NCI-H2029 treated with DMSO at 0.1 percent for 48 hours (cell line): ENCODE measurements around the gene IL2RA.
"Not testable (repeated sequence)": the region's sequence is repeated elsewhere in the genome, so short reads cannot be mapped to it uniquely, and the experiment has no call there.

ENCODE experiments used
- DNase-seq: peaks from one replicate; lab custom pipeline; 2025; lab: John Stamatoyannopoulos, UW

The IL2RA gene

GRCh38 chr10:5983774-5984173 is 78.4 kb downstream of the IL2RA start:
- no peak for DNase-seq

- DNase-seq = no peak
Observed at GRCh38 chr10:5981529-5981928, 80.6 kb downstream of the IL2RA start.

GRCh38 chr10:5978230-5978489 is 84.0 kb downstream of the IL2RA start:
- no peak for DNase-seq

DNA sequence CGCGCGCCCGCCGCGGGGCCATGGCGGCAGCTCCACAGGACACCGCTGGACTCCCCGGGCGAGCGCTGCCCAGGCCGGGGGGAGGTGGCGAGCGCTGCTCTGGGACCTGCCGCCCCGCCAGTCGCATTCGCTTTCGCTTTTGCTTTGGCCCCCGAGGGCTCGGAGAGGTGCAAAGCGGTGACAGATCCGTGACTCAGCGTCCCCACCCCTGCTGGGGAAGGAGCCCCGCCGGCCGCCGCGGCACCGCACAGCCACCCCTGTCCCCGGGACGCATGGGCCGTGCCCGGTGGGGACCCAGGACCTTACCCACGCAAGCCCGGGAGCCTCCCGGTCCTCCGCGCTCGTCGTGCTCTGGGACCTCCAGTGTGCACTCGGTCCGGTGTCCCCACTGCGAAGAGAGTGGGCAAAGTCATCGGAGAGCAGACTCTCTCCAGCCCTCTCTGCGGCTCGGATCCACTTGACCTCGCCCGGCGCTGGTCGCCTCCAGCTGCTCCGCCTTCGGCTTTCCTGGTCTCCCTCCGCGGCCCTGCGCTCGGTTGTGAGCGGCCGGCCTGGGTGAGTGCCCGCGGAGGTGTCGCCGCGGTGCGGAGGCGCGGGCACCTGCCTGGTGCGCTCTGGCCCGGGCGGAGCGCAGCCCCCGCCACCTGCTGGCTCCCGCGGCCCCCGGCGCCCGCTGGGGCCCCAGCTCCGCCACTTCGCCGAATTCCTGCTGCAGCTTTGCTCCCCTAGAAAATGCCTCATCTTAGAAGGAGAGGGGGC is 84.5 kb downstream of the IL2RA start, which contains the start of gene IL15RA:
TSS of gene IL15RA (minus strand) at position 73 of the 759 bp plus-strand sequence. CDS start at position 22, 51 bp downstream.
- DNase-seq = peak; percentile 1

GRCh38 chr10:5976512-5977470 is 85.4 kb downstream of the IL2RA start:
- DNase-seq = peak; percentile 2

- no peak for DNase-seq
Observed at GRCh38 chr10:5975641-5976473, 86.3 kb downstream of the IL2RA start.

DNA sequence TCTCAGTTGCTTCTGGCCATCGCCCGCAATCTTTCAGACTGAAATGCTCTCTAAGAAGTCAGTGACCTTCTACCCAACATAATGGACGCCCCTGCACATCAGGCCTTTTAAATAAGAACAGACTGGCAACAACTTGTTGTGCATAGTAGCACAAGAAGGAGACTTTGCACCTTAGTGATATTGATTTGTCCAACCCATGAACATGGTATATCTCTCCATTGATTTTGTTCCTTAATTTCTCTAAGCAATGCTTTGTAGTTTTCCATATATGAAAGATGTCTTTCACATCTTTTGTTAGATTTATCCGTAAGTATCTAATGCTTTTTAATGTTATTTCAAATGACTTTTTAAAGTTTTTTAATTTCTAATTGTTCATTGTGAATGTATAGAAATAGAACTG is 89.1 kb downstream of the IL2RA start:
- no peak for DNase-seq

DNA sequence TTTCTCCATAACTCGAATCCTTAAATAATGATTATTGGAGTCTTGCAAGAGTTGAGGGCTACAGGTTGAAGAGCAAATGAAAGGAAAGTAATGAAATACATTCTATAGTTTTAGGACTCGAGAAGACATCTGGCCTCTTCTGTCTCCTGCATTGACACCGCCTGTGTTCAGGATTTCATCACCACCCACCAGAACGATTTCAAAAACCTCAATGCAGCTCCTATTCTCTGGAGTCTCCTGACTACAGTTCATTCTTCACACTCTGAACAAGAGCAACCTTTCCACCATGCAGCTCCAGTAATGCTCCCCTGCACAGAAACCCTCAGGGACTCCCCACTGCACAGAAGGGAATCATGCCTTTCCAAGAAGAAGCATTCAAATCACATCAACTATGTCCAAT is 90.3 kb downstream of the IL2RA start:
- DNase-seq = no peak

- DNase-seq = no peak
Observed at GRCh38 chr10:5971315-5971832, 90.8 kb downstream of the IL2RA start.

DNA sequence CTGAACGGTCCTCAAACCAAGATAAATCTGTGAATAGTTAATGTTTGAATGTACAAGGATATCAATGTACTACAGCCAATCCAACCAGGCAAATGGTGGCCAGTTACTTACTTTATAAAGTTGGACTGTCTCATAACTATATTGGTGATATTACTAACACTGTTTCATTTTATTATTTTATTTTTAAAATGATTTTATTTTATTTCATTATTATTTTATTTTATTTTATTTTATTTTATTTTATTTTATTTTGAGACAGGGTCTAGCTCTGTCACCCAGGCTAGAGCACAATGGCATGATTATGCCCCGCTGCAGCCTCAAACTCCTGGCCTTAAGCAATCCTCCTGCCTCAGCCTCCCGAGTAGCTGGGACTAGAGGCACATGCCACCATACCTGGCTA is 91.6 kb downstream of the IL2RA start:
- no peak for DNase-seq

- DNase-seq = no peak
Observed at GRCh38 chr10:5970066-5970465, 92.1 kb downstream of the IL2RA start.

DNA sequence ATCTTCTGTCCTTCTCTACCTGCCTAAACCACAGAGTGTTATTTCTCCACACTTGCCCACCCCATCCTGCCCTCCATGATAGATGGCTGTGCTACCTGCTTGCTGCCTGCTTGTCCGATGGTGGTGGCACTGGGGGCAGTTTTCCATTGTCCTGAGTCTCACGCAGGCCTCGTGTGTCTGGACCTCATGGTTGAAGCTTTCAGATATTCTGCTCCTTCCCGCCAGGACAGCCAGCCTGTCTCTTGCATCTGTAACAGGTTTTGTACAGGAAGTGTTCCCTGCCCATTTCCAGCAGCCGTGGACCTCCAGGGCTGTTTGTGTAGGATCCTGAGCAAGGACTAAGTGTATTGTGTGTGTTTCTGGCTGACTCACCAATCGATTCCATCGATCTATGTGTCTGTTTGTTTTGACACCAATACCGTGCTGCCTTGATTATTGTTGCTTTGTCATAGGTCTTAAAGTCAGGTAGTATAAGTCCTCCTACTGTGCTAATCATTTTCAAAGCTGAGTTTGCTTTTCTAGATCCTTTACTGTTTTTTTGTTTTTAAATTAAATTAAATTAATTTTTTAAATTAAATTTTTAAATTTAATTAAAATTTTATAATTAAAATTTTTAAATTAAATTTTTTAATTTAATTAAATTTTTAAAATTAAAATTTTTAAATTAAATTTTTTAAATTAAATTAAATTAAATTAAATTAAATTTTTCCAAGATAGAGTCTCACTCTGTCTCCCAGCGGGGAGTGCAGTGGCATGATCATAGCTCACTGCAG is 93.3 kb downstream of the IL2RA start:
- DNase-seq = no peak

- no peak for DNase-seq
Observed at GRCh38 chr10:5968037-5968680, 94.0 kb downstream of the IL2RA start.

DNA sequence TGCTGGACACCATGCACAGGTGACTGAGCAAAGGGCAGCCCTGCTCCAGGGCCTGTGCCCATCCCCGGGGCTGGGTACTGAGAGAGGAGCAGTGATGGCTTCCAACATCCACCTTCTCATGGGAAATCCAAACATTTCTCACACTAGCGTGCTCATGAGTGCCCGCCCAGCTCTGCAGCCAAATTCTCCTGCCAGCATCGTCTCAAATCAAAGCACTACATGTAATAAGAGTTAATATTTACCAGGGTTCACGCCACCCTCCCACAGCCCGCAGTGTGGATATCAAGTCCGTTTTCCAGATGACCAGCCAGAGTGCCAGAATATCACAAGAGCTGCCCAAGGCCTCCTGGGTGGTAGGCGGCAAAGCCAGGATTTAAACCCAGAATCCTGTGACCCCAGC is 96.9 kb downstream of the IL2RA start:
- no peak for DNase-seq

DNA sequence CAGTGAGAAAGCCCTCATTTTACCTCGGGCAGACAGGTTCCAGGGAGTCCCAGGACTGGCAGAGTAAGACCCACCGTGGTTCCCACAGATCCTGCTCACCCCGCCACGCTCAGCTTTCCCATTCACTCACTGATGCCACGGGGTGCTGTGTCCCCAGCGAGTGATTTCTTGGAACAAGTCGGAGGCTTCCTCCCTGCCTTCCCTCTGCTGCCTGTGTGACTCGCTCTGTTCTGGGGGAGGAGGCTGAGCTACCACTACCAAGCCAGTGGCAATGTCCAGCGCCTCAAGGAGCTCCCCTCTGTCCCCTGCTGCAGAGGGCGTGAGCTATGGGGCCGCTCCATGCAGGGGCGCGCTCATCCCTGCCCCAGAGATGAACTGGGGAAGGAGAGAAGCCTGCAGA is 97.4 kb downstream of the IL2RA start:
- DNase-seq = no peak

- no peak for DNase-seq
Observed at GRCh38 chr10:5963591-5963990, 98.6 kb downstream of the IL2RA start.

DNA sequence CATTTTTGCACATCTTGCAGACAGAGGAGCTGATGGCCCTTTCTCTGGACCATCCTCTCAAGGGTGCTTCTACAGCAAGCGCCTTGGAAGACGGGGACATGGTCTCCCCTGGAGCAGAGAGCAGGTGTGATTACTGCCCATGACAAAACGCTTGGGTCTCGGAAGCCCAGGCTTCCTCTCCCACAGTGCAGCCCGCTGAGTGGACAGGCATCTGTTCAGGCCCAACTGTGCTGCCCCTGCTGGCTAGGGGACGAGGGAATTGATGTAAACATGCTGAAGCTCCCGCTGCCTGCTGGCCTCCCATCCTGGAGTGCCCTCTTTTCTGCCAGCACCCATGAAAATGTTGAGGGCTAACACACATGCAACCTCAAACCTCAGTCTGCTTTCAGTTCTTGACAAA is 99.1 kb downstream of the IL2RA start:
- no peak for DNase-seq

DNA sequence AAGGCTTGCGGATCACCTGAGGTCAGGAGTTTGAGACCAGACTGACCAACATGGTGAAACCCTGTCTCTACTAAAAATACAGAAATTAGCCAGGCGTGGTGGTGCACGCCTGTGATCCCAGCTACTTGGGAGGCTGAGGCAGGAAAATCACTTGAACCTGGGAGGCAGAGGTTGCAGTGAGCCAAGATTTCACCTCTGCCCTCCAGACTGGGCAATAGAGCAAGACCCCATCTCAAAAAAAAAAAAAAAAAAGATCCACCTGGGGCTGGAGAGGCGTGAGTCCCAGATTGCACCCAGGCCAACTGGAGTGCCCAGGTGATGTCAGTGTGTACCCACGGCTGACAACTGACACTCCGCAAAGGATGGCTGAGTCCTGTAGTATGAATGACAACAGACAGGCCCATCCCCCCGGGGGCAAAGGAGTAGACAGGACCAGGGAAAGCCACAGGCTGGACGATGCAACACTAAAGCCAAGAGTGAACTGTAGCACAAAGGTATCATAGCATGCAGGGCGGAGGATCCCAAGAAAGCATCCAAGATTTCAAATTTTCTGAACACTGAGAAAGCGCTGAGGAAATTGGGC is 99.7 kb downstream of the IL2RA start:
- DNase-seq = not testable (repeated sequence)

- DNase-seq = no peak
Observed at GRCh38 chr10:5961405-5962100, 100.6 kb downstream of the IL2RA start.

DNA sequence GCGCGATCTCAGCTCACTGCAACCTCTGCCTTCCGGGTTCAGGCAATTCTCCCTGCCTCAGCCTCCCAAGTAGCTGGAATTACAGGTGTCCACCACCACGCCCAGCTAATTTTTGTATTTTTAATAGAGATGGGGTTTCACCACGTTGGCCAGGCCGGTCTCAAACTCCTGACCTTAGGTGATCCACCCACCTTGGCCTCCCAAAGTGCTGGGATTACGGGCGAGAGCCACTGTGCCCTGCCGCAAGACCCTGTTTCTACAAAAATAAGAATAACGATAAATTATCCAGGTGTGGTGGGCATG is 101.2 kb downstream of the IL2RA start:
- DNase-seq = not testable (repeated sequence)
